ENCODE data around the gene CDCA7L.

- TF ChIP-seq CTCF (IDR thresholded peaks at IDR 0.05): no peak
- no peak for TF ChIP-seq POLR2A (IDR thresholded peaks at IDR 0.05)
Observed at GRCh38 chr7:21912305-21912704, 33.4 kb downstream of the CDCA7L start.
